GM18517 (cell line): Measurements from ENCODE around the gene CBX2.
A peak's percentile ranks its signal among the peaks of the same experiment; 100 is the strongest.

Source experiments
- ATAC-seq: cut with Tn5 transposase; IDR thresholded peaks from one replicate; pipeline ENCODE4 v1.9.1; 2021; ENCODE audit warnings: mild to moderate bottlenecking, moderate library complexity; ENCODE audit not compliant: unreplicated experiment

Gene CBX2

DNA sequence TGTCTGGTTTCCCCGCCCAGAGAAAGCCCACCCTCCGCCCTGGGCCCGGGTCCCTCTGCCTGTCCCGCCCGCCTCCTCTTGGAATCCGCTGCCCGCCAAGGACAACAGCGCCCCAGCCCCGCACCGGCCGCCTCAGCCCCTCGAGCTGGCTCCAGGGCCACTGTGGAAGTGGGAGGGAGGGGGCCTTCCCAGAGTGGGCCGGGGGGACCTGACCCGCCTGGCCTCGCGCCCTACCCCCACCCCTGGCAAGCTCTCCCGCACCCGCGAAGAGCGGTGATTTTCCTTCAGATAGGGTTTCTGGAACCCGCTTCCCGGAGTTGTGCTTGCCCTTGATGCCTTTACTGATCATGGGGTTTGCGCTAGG is 21.2 kb downstream of the CBX2 start:
- ATAC-seq, result no peak

- ATAC-seq, result no peak
These were observed 21.8 kb downstream of the CBX2 start for GRCh38 chr17:79799538-79800324.

DNA sequence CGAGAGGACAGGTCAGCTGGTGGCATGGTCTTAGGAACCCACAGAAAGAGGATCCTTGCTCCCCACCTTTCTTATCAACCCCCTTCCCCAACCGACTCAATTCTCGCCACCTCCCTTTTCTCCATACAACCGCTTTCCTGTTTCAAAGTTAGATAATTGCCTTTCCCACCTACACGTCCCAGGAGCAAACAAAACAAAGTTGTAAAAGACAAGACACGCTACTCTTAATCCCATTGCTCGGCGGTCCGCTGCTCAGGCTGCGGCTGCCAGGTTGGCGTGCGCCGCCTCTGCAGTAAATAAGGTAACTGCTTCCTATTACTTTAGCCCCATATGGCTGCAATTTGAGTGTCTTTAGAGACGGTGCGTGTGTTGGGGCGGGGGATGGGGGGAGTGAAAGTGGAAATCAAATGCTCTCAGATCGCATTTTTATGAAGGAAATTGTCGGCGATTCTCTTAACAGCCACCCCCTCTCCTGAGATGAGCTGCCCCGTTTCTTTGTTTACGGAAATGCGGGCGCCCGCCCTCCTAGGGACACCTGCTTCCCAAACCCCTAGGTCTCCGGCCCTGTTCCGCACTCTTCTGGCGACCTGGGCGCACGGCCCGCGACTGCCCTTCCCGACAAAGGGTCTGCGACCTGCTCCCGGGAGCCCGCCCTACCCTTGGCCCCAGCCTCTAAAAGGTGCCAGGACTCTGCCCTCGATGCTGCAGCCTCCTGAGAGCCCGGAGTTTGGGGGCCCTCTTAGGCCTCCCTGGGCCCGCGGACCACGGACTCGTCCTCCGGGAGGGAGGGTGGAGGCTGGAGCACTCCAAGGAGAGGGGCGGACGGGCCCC is 22.6 kb downstream of the CBX2 start:
- no peak for ATAC-seq

DNA sequence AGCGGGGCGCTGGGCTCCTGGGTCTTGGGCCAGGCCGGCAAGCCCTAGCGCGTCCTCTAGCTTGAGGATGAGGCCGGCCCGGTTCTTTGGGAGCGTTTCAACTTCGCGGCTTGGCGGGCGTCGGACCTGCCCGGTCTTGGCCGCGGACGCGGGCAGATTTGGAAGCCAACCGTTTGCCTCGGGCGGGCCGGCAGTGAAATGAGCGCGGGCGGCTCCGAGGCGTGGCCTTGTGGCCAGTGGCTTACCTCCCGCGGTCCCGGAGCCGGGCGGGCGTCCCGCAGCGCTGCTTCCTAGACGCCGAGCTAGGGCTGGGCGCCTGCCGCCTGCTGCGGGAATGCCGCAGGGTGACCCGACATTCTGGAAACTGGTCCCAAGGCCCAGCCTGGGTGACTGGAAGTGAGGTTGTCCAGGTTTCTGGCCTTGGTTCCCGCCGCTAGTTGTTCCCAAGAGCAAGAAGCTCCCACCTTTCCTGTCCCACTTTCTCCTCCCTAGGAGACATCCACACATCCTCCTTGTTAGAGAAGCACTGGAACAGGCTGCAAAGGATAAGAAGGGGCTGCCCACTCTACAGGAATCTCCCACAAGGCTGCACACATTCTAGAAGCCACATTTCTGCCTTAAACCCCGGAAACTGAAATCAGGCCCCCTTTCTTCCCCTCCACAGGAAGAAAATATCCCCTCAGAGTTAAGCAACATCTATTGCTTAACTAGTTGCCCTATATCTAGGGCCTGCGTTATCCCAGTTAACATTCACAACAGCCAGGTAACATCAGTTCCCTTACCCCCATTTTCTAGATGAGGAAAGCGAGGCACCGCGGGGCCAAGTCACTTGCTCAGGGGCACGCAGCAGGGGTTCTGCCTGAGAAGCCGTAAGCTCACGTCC is 23.4 kb downstream of the CBX2 start:
- no peak for ATAC-seq

GRCh38 chr17:79802039-79802735 is 24.2 kb downstream of the CBX2 start:
- no peak for ATAC-seq

- ATAC-seq, result no peak
These were observed 24.9 kb downstream of the CBX2 start for GRCh38 chr17:79802736-79803420.

GRCh38 chr17:79803421-79803996 is 25.6 kb downstream of the CBX2 start:
- no peak for ATAC-seq

GRCh38 chr17:79803997-79804855 is 26.3 kb downstream of the CBX2 start:
- ATAC-seq, result peak; percentile 66

- no peak for ATAC-seq
These were observed 27.1 kb downstream of the CBX2 start for GRCh38 chr17:79804856-79805696.

DNA sequence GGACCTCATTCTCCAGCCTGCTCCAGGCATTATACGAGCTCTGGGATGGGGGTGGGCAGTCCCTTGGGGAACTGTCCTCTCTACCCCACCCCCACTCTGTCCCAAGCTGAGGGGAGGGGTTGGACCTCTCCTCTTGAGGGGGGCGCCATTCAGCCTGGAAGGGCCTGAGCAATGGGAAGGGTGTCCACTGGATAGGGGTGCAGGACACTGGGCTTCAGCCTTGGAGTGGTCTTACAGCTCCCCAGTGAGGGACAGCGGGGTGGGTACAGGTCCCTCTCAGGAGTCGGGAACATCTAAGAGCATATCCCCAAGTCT is 28.5 kb downstream of the CBX2 start:
- ATAC-seq, result no peak

- ATAC-seq, result no peak
These were observed 29.1 kb downstream of the CBX2 start for GRCh38 chr17:79806863-79807720.

DNA sequence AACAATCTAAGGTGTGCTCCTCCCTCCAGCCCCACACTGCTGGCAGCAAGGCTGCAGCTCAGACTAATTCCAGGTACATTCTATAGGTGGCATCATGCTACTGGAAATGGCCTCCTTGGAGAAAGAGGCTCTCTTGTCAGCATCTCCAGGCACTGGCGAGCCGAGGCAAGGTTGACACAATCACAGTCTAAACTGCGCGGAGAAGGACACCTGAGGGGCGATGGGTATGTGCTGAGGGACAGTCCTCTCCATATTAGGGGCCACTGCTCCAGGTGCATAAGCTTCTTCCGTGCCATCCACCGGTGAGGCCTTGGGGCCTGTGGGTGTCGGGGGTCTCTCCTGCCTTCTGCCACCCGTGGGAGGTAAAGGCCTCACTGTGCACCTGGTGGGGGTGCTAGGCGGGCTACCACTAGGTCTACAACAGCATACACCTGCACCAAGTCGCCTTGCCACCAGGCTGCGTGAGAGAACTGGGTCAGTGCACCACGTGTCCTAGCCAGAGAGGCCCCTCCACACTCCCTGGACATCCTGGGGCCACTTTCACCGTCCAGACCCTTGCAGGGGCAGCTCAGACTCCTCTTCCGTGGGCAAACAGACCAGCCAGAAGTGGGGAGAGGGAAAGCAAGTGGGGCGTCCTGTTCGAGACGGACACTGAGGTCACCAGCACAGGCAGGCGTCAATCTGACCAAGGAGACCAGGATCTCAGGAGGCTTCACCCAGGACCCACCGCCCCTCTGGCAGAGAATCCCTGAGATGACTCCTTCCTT is 31.0 kb downstream of the CBX2 start:
- no peak for ATAC-seq

GRCh38 chr17:79809530-79810129 is 31.7 kb downstream of the CBX2 start:
- no peak for ATAC-seq

- ATAC-seq, result no peak
These were observed 32.4 kb downstream of the CBX2 start for GRCh38 chr17:79810130-79811010.
